PC-9 (cell line): ENCODE results near the gene GFRA1. TPM values are rescaled to one million over a fixed set of nuclear protein-coding genes. Genes with fewer than 3 reads are reported as not detected.

Experiments used
- BruUV-seq: library from RNA; stranded (reverse); fragments of 400-500 nt; replicated peaks from 2 replicates; lab custom pipeline; 2021; lab: Mats Ljungman, UMichigan
- CTCF ChIA-PET: fragments of 300-600 bp; sonication (Branson Sonifier 250); formaldehyde crosslinking; loops from one replicate; lab custom pipeline; 2022; ENCODE audit warnings: antibody characterized with exemption; lab: Charles Lee
- POLR2A ChIA-PET: fragments of 300-600 bp; sonication (Branson Sonifier 250); formaldehyde crosslinking; loops from one replicate; lab custom pipeline; 2022; ENCODE audit warnings: antibody characterized with exemption; ENCODE audit not compliant: unreplicated experiment; lab: Charles Lee
- DNase-seq, 2 experiments: peaks; one replicate each; pipeline versions ENCODE4 v3.0.0 to v3.0.0-alpha.2; 2015 to 2022; ENCODE audit warnings: mixed read lengths in 1 of 2
- H2AFZ ChIP-seq: fragments of 200-600 bp; sonication (generic); 2 replicates; pipeline ENCODE4 v1.8.1; 2017; ENCODE audit warnings: antibody characterized with exemption
- H3F3A ChIP-seq: fragments of 200-600 bp; sonication (generic); 2 replicates; pipeline ENCODE4 v1.8.1; 2017; ENCODE audit warnings: antibody characterized with exemption, mild to moderate bottlenecking, low read depth; ENCODE audit not compliant: insufficient read depth
- H3K27ac ChIP-seq: fragments of 200-600 bp; sonication (generic); 2 replicates; pipeline ENCODE4 v1.6.1; 2016; ENCODE audit warnings: mixed run types
- H3K27me3 ChIP-seq: fragments of 200-600 bp; sonication (generic); 2 replicates; pipeline ENCODE4 v1.6.1; 2016; ENCODE audit warnings: low read depth, mixed run types; ENCODE audit not compliant: insufficient read depth
- H3K36me3 ChIP-seq: fragments of 200-600 bp; sonication (generic); 2 replicates; pipeline ENCODE4 v1.6.1; 2016; ENCODE audit warnings: low read depth, mixed run types
- H3K4me1 ChIP-seq: fragments of 200-600 bp; sonication (generic); replicated peaks from 2 replicates; pipeline ENCODE4 v1.6.1; 2016; ENCODE audit warnings: mixed run types; ENCODE audit not compliant: insufficient read depth
- H3K4me2 ChIP-seq: fragments of 200-600 bp; sonication (generic); 2 replicates; pipeline ENCODE4 v1.6.1; 2017; ENCODE audit warnings: mixed run types
- H3K4me3 ChIP-seq: fragments of 200-600 bp; sonication (generic); 2 replicates; pipeline ENCODE4 v1.6.1; 2016; ENCODE audit warnings: mixed run types
- H3K79me2 ChIP-seq: fragments of 200-600 bp; sonication (generic); 2 replicates; pipeline ENCODE4 v1.6.1; 2017; ENCODE audit warnings: low read depth, mixed run types
- H3K9me2 ChIP-seq: fragments of 200-600 bp; sonication (generic); 2 replicates; pipeline ENCODE4 v1.8.1; 2017; ENCODE audit warnings: mild to moderate bottlenecking; ENCODE audit not compliant: insufficient read depth
- H3K9me3 ChIP-seq: fragments of 200-600 bp; sonication (generic); 2 replicates; pipeline ENCODE4 v1.8.1; 2016; ENCODE audit warnings: low read depth; ENCODE audit not compliant: insufficient read depth
- H4K20me1 ChIP-seq: fragments of 200-600 bp; sonication (generic); 2 replicates; pipeline ENCODE4 v1.8.1; 2017; ENCODE audit not compliant: insufficient read depth
- CTCF ChIP-seq: fragments of 200-600 bp; sonication (generic); conservative IDR thresholded peaks from 2 replicates; pipeline ENCODE4 v1.6.1; 2017; ENCODE audit warnings: mixed run types, antibody characterized with exemption, mild to moderate bottlenecking, moderate library complexity
- EZH2 ChIP-seq: fragments of 200-600 bp; sonication (generic); IDR thresholded peaks from 2 replicates; pipeline ENCODE4 v1.8.0; 2017; ENCODE audit warnings: antibody characterized with exemption, low read depth
- intact Hi-C: fragments of 100-400 bp; cut with micrococcal nuclease; formaldehyde crosslinking; loops from one replicate; pipeline ENCODE4 v1.10.0; 2022; ENCODE audit not compliant: unreplicated experiment
- total RNA-seq: library from RNA; stranded (reverse); gene quantifications from 2 replicates; pipeline ENCODE4 v1.2.3, GENCODE V29; 2021

GFRA1 gene
- total RNA-seq, 1 experiment from 2014 or later: 0.11 TPM

- H3K4me1 ChIP-seq: no peaks in the 10 kb centered on the region
- no peaks in the 10 kb centered on the region for H4K20me1 ChIP-seq
- BruUV-seq: no TSS peak
- no peaks in the 10 kb centered on the region for H3F3A ChIP-seq
- CTCF ChIA-PET: no interaction called here
- no peaks in the 10 kb centered on the region for H3K36me3 ChIP-seq
- intact Hi-C loops: no loop called here
- no peak overlapping the region for H3K4me2 ChIP-seq
- no peak overlapping the region for H2AFZ ChIP-seq
- no peaks in the 10 kb centered on the region for H3K9me2 ChIP-seq
- H3K27ac ChIP-seq: no peak overlapping the region
- DNase-seq: no peak
- H3K9me3 ChIP-seq: no peaks in the 10 kb centered on the region
- TF ChIP-seq CTCF (no peak), EZH2 (no peak)
- no peaks in the 10 kb centered on the region for H3K79me2 ChIP-seq
- H3K27me3 ChIP-seq: no peaks in the 10 kb centered on the region; the same call in 1 of the 2 replicates
- no peak overlapping the region for H3K4me3 ChIP-seq
- POLR2A ChIA-PET: no interaction called here
These were observed 138.7 kb downstream of the GFRA1 start for GRCh38 chr10:116134322-116134721.

- Histone ChIP-seq H3K4me3 (no peak overlapping the region), H3K36me3 (no peaks in the 10 kb centered on the region), H3K4me1 (no peaks in the 10 kb centered on the region), H3F3A (no peaks in the 10 kb centered on the region), H3K27me3 (no peaks in the 10 kb centered on the region; the same call in 1 of the 2 replicates), H3K27ac (no peak overlapping the region), H3K79me2 (no peaks in the 10 kb centered on the region), H3K4me2 (no peak overlapping the region), H2AFZ (no peak overlapping the region), H3K9me2 (no peaks in the 10 kb centered on the region), H3K9me3 (no peaks in the 10 kb centered on the region), H4K20me1 (no peaks in the 10 kb centered on the region)
- no peak for DNase-seq
- intact Hi-C loops: no loop called here
- ChIA-PET CTCF (no interaction called here), POLR2A (no interaction called here)
- no TSS peak for BruUV-seq
- no peak for TF ChIP-seq EZH2
- no peak for TF ChIP-seq CTCF
These were observed 139.4 kb downstream of the GFRA1 start for GRCh38 chr10:116133634-116134033.

- H3K27me3 ChIP-seq: no peaks in the 10 kb centered on the region; the same call in 1 of the 2 replicates
- no peaks in the 10 kb centered on the region for H3K4me1 ChIP-seq
- H3K27ac ChIP-seq: no peak overlapping the region
- intact Hi-C loops: no loop called here
- BruUV-seq: no TSS peak
- no peaks in the 10 kb centered on the region for H4K20me1 ChIP-seq
- H3K9me3 ChIP-seq: no peaks in the 10 kb centered on the region
- DNase-seq: no peak
- H3K9me2 ChIP-seq: no peaks in the 10 kb centered on the region
- TF ChIP-seq CTCF (no peak), EZH2 (no peak)
- no peak overlapping the region for H2AFZ ChIP-seq
- H3K4me3 ChIP-seq: no peak overlapping the region
- ChIA-PET CTCF (no interaction called here), POLR2A (no interaction called here)
- no peak overlapping the region for H3K4me2 ChIP-seq
- no peaks in the 10 kb centered on the region for H3K36me3 ChIP-seq
- H3K79me2 ChIP-seq: no peaks in the 10 kb centered on the region
- no peaks in the 10 kb centered on the region for H3F3A ChIP-seq
These were observed 140.1 kb downstream of the GFRA1 start for GRCh38 chr10:116132780-116133399.
